HepG2 (cell line): Measurements from ENCODE around the gene ALG1L2. TPM values are rescaled to one million over a fixed set of nuclear protein-coding genes. Genes with fewer than 3 reads are reported as not detected.
A peak's percentile ranks its signal among the peaks of the same experiment; 100 is the strongest.
"Not testable (repeated sequence)": the region's sequence is repeated elsewhere in the genome, so short reads cannot be mapped to it uniquely, and the experiment has no call there.

Source experiments
- ATAC-seq: fragments of 200-7000 bp; cut with Tn5 transposase; 3 replicates; pipeline ENCODE4 v1.9.1; 2020; ENCODE audit warnings: mild to moderate bottlenecking, moderate library complexity
- BruUV-seq: library from RNA; stranded (reverse); fragments of 400-500 nt; replicated peaks from 2 replicates; lab custom pipeline; 2021; lab: Mats Ljungman, UMichigan
- CTCF ChIA-PET: fragments of 300-600 bp; formaldehyde crosslinking; extraction: SDS; loops from one replicate; lab custom pipeline; 2021; ENCODE audit warnings: low total read pairs, inconsistent platforms, low intra/inter-chr PET ratio; lab: Yijun Ruan, JAX
- POLR2A ChIA-PET: fragments of 350-600 bp; sonication (Branson Sonifier 250); formaldehyde crosslinking; loops from one replicate; lab custom pipeline; 2020; ENCODE audit warnings: antibody characterized with exemption, inconsistent platforms; lab: Yijun Ruan, JAX
- DNase-seq: peaks from one replicate; pipeline ENCODE4 v3.0.0-alpha.2; 2015; ENCODE audit warnings: low spot score
- FAIRE-seq: peaks from 3 replicates; lab custom pipeline; 2011; peaks lifted over from hg19 to GRCh38; lab: Jason Lieb, UNC
- H2AFZ ChIP-seq: one replicate; pipeline ENCODE4 v1.6.1; 2011; ENCODE audit warnings: low read length, inconsistent platforms
- H3K27ac ChIP-seq: fragments of 300-600 bp; 3 replicates; pipeline ENCODE4 v1.8.0; 2011; ENCODE audit warnings: mixed run types, mild to moderate bottlenecking, mixed read lengths, low read length, inconsistent platforms; ENCODE audit not compliant: insufficient read depth; ENCODE audit errors: extremely low read length
- H3K27me3 ChIP-seq, 2 experiments: fragments of 200-600 bp in 1 of 2; 2 replicates in 1 of 2; 3 replicates in 1 of 2; pipeline versions ENCODE4 v1.6.0 to v1.8.0; 2011; ENCODE audit warnings: low read length in 2 of 2, mild to moderate bottlenecking in 2 of 2, moderate library complexity in 2 of 2, inconsistent platforms in 1 of 2; ENCODE audit not compliant: insufficient read depth in 2 of 2, control insufficient read depth in 1 of 2
- H3K36me3 ChIP-seq, 2 experiments: fragments of 200-600 bp in 1 of 2; replicated peaks in 1 of 2; 2 replicates in 1 of 2; 3 replicates in 1 of 2; pipeline versions ENCODE4 v1.5.1 to v1.8.0; 2011; ENCODE audit warnings: low read length in 2 of 2, inconsistent platforms in 1 of 2; ENCODE audit not compliant: insufficient read depth in 2 of 2, control insufficient read depth in 1 of 2
- H3K4me1 ChIP-seq: 2 replicates; pipeline ENCODE4 v1.5.1; 2012; ENCODE audit warnings: low read length, inconsistent platforms; ENCODE audit not compliant: insufficient read depth
- H3K4me2 ChIP-seq: 2 replicates; pipeline ENCODE4 v1.6.0; 2011; ENCODE audit warnings: low read depth, low read length, inconsistent platforms
- H3K4me3 ChIP-seq, 3 experiments: fragments of 200-600 bp in 1 of 3; sonication (generic), shearing (Covaris generic) in 1 of 3; replicated peaks in 1 of 3; 2 replicates each; pipeline ENCODE4 v1.5.1; 2011 to 2016; ENCODE audit warnings: low read length in 3 of 3, inconsistent platforms in 2 of 3, low read depth in 2 of 3, mild to moderate bottlenecking in 2 of 3, control low read depth in 1 of 3, mixed read lengths in 1 of 3; ENCODE audit not compliant: insufficient read depth in 1 of 3
- H3K79me2 ChIP-seq: one replicate; pipeline ENCODE4 v1.6.1; 2011; ENCODE audit warnings: low read length, inconsistent platforms; ENCODE audit not compliant: insufficient read depth
- H3K9ac ChIP-seq: 2 replicates; pipeline ENCODE4 v1.6.0; 2011; ENCODE audit warnings: mild to moderate bottlenecking, low read depth, low read length, inconsistent platforms; ENCODE audit not compliant: insufficient read depth
- H3K9me3 ChIP-seq: 2 replicates; pipeline ENCODE4 v1.5.1; 2012; ENCODE audit warnings: mild to moderate bottlenecking, low read length
- H4K20me1 ChIP-seq: 2 replicates; pipeline ENCODE4 v1.6.0; 2011; ENCODE audit warnings: inconsistent platforms, mild to moderate bottlenecking, low read length, moderate library complexity; ENCODE audit not compliant: insufficient read depth
- WGBS: methylation state at CpG from one replicate; pipeline ENCODE4 v1.1.6; 2017; ENCODE audit warnings: low lambda C conversion rate; 5-methylcytosine and 5-hydroxymethylcytosine counted together
- in situ Hi-C: cut with HindIII; loops from 2 replicates; pipeline ENCODE4 v1.10.0; 2017; ENCODE audit warnings: low pct_unique_long_range_greater_than_20kb; ENCODE audit not compliant: extremely low pct_ligation_motif_present
- intact Hi-C: fragments of 100-400 bp; cut with micrococcal nuclease; formaldehyde crosslinking; loops from one replicate; pipeline ENCODE4 v1.10.0; 2022; ENCODE audit not compliant: unreplicated experiment
- polyA plus RNA-seq, 8 experiments: library from polyadenylated mRNA; depleted of rRNA in 3 of 8; stranded (reverse) in 7 of 8; unstranded in 1 of 8; fragments of >200 nt; fragmentation: Illumina TruSeq in 4 of 8; extraction: Trizol in 4 of 8; gene quantifications; 2 replicates each; pipeline versions ENCODE4 v1.2.1 to v1.2.3, GENCODE V29; 2011 to 2016; ENCODE audit warnings: low read depth in 4 of 8, missing spikeins in 1 of 8, mixed read lengths in 1 of 8; ENCODE audit not compliant: insufficient read depth in 1 of 8
- total RNA-seq, 5 experiments: library from RNA; depleted of rRNA; stranded (reverse); fragments of >200 nt; fragmentation: Illumina TruSeq; extraction: Trizol; gene quantifications; 2 replicates each; pipeline ENCODE4 v1.2.3, GENCODE V29; 2016; ENCODE audit warnings: low read depth in 1 of 5
- TF ChIP-seq, protein P1 (sequence below): sonication (generic); formaldehyde crosslinking; IDR thresholded peaks from 2 replicates; pipeline ENCODE4 v1.5.0; 2020; ENCODE audit warnings: mild to moderate bottlenecking, missing genetic modification reagents, moderate library complexity
- TF ChIP-seq, protein P2 (sequence below), 2 experiments: fragments of 450-650 bp in 1 of 2; sonication (generic) in 1 of 2; formaldehyde crosslinking in 1 of 2; IDR thresholded peaks; 2 replicates each; pipeline versions ENCODE4 v1.6.1 to v1.8.0; 2016 to 2022; ENCODE audit warnings: antibody characterized with exemption in 1 of 2, mild to moderate bottlenecking in 1 of 2, missing genetic modification reagents in 1 of 2

Gene ALG1L2
- total and polyA plus RNA-seq, 2 of the 13 experiments (the other 11 are each of a cell fraction or from before 2014, with no cell fraction given): 0.13 to 0.55 TPM

- H3K4me1 ChIP-seq, H3K4me2 ChIP-seq, DNase-seq, H3K9me3 ChIP-seq, H3K27ac ChIP-seq, H3K79me2 ChIP-seq, ATAC-seq, H3K4me3 ChIP-seq, FAIRE-seq, intact Hi-C loops, H3K27me3 ChIP-seq, H3K9ac ChIP-seq, H3K36me3 ChIP-seq, H4K20me1 ChIP-seq, POLR2A ChIA-PET, H2AFZ ChIP-seq, BruUV-seq: not testable (repeated sequence)
- TF ChIP-seq, protein P1, sequence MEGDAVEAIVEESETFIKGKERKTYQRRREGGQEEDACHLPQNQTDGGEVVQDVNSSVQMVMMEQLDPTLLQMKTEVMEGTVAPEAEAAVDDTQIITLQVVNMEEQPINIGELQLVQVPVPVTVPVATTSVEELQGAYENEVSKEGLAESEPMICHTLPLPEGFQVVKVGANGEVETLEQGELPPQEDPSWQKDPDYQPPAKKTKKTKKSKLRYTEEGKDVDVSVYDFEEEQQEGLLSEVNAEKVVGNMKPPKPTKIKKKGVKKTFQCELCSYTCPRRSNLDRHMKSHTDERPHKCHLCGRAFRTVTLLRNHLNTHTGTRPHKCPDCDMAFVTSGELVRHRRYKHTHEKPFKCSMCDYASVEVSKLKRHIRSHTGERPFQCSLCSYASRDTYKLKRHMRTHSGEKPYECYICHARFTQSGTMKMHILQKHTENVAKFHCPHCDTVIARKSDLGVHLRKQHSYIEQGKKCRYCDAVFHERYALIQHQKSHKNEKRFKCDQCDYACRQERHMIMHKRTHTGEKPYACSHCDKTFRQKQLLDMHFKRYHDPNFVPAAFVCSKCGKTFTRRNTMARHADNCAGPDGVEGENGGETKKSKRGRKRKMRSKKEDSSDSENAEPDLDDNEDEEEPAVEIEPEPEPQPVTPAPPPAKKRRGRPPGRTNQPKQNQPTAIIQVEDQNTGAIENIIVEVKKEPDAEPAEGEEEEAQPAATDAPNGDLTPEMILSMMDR (CRISPR knock-in tag): 0 out of 2 replicates have a peak, but pooled peaks have one; percentile 18
- TF ChIP-seq, protein P2, sequence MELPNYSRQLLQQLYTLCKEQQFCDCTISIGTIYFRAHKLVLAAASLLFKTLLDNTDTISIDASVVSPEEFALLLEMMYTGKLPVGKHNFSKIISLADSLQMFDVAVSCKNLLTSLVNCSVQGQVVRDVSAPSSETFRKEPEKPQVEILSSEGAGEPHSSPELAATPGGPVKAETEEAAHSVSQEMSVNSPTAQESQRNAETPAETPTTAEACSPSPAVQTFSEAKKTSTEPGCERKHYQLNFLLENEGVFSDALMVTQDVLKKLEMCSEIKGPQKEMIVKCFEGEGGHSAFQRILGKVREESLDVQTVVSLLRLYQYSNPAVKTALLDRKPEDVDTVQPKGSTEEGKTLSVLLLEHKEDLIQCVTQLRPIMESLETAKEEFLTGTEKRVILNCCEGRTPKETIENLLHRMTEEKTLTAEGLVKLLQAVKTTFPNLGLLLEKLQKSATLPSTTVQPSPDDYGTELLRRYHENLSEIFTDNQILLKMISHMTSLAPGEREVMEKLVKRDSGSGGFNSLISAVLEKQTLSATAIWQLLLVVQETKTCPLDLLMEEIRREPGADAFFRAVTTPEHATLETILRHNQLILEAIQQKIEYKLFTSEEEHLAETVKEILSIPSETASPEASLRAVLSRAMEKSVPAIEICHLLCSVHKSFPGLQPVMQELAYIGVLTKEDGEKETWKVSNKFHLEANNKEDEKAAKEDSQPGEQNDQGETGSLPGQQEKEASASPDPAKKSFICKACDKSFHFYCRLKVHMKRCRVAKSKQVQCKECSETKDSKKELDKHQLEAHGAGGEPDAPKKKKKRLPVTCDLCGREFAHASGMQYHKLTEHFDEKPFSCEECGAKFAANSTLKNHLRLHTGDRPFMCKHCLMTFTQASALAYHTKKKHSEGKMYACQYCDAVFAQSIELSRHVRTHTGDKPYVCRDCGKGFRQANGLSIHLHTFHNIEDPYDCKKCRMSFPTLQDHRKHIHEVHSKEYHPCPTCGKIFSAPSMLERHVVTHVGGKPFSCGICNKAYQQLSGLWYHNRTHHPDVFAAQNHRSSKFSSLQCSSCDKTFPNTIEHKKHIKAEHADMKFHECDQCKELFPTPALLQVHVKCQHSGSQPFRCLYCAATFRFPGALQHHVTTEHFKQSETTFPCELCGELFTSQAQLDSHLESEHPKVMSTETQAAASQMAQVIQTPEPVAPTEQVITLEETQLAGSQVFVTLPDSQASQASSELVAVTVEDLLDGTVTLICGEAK (IDR thresholded peaks at IDR 0.05): not testable (repeated sequence)
- TF ChIP-seq, protein P2 (CRISPR knock-in tag; IDR thresholded peaks at IDR 0.05): peak; percentile 80; the same call in 1 of the 2 replicates
- WGBS: 52% methylated on average over 12 of the region's 16 CpGs
- in situ Hi-C loops: loop anchor here (10.0 kb wide), 1 partner anchor 153 kb away; no protein-coding TSS in a partner anchor
- CTCF ChIA-PET: interaction anchor here (2.4 kb wide), 1 partner anchor 156 kb away, joined by 13 read pairs; no protein-coding TSS in a partner anchor
These were observed 16.3 kb downstream of the ALG1L2 start for GRCh38 chr3:130097690-130098638.
